Neuron (in vitro differentiated cells): ENCODE data around the gene UPB1.

Experiments used
- H2AFZ ChIP-seq: one replicate; pipeline ENCODE4 v1.6.1; 2013; ENCODE audit warnings: low read depth, mild to moderate bottlenecking, inconsistent platforms, low read length, moderate library complexity
- H3K27me3 ChIP-seq: one replicate; pipeline ENCODE4 v1.6.1; 2013; ENCODE audit warnings: low read length; ENCODE audit not compliant: insufficient read depth
- H3K36me3 ChIP-seq: one replicate; pipeline ENCODE4 v1.6.1; 2013; ENCODE audit warnings: low read length; ENCODE audit not compliant: insufficient read depth
- H3K4me1 ChIP-seq: one replicate; pipeline ENCODE4 v1.6.1; 2013; ENCODE audit warnings: low read length; ENCODE audit not compliant: insufficient read depth
- H3K4me3 ChIP-seq: 2 replicates; pipeline ENCODE4 v1.5.1; 2013; ENCODE audit warnings: mild to moderate bottlenecking, low read length, moderate library complexity
- H3K9me3 ChIP-seq: one replicate; pipeline ENCODE4 v1.6.1; 2013; ENCODE audit warnings: low read length

Gene UPB1

GRCh38 chr22:24502034-24502433, 6.9 kb downstream of the UPB1 start:
- no peaks in the 10 kb centered on the region for H3K36me3 ChIP-seq
- H2AFZ ChIP-seq = no peak overlapping the region
- H3K4me3 ChIP-seq = no peak overlapping the region
- H3K4me1 ChIP-seq = peaks cover 34% of the 10 kb centered on the region
- H3K27me3 ChIP-seq = peaks cover 14% of the 10 kb centered on the region
- H3K9me3 ChIP-seq = no peaks in the 10 kb centered on the region

DNA sequence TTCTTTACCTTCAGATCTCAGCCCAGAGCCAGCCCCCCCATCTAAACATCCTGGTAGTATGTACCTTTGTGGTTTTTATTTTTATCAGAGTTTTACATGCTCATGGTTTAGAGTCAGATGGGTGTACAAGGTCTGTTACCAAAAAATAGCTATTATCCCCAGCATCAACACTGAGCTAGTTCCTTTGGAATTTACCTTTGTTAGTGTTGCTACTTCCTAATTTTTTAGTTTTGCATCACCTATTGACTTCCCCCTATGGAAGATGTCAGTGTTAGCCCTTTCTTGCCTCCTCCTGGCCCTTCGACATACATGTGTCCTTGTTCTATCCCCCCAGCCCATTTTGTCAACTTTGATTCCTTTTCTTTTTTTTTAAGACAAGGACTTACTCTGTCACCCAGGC, 7.4 kb downstream of the UPB1 start:
- Histone ChIP-seq H3K9me3 (no peaks in the 10 kb centered on the region), H2AFZ (no peak overlapping the region), H3K4me1 (peaks cover 34% of the 10 kb centered on the region), H3K36me3 (no peaks in the 10 kb centered on the region), H3K4me3 (no peak overlapping the region), H3K27me3 (peaks cover 9% of the 10 kb centered on the region)

- Histone ChIP-seq H3K36me3 (no peaks in the 10 kb centered on the region), H3K27me3 (peaks cover 2% of the 10 kb centered on the region), H3K4me1 (peaks cover 34% of the 10 kb centered on the region), H3K9me3 (no peaks in the 10 kb centered on the region), H2AFZ (no peak overlapping the region), H3K4me3 (no peak overlapping the region)
These were observed 8.2 kb downstream of the UPB1 start for GRCh38 chr22:24503137-24503842.

DNA sequence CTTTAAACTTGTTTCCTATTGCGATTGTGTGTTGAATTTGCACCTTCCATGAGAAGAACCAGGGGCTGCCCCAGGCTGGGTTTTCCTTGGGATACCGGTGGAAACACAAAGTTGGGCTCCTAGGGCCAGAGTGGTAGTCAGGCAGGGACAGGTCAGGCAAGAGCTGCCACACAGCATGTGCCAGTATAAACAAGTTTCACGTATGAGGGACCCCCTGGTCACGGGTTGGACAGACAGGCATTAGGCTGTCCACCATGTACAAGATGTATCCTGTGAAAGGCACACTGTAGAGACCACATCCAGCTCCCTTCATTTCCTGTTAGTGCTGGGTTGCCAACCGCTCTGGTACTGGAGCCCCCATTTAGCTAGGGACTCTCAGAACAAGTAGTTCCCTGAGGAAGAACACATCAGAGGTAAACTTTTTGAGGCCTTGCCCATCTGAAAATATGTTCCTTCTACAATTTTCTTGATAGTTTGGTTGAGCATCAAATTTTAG, 8.8 kb downstream of the UPB1 start:
- Histone ChIP-seq H3K9me3 (no peaks in the 10 kb centered on the region), H2AFZ (no peak overlapping the region), H3K4me3 (no peak overlapping the region), H3K27me3 (peaks cover 2% of the 10 kb centered on the region), H3K36me3 (no peaks in the 10 kb centered on the region), H3K4me1 (peaks cover 34% of the 10 kb centered on the region)

DNA sequence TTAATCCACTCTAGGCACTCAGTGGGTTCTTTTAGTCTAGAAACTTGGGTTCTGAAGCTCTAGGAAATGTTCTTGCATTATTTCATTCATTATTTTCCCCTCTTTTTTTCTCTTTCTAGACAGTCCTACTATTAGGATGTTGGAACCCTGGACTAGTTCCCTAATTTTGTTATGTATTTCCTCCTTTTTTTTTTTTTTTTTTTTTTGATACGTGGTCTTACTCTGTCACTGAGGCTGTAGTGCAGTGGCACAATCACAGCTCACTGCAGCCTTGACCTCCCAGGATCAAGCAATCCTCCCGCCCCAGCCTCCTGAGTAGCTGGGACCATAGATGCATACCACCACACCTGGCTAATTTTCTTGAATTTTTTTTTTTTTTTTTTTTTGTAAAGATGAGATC, 9.4 kb downstream of the UPB1 start:
- no peak overlapping the region for H3K4me3 ChIP-seq
- H3K36me3 ChIP-seq = no peaks in the 10 kb centered on the region
- no peaks in the 10 kb centered on the region for H3K9me3 ChIP-seq
- peaks cover 2% of the 10 kb centered on the region for H3K27me3 ChIP-seq
- H2AFZ ChIP-seq = no peak overlapping the region
- peaks cover 30% of the 10 kb centered on the region for H3K4me1 ChIP-seq

DNA sequence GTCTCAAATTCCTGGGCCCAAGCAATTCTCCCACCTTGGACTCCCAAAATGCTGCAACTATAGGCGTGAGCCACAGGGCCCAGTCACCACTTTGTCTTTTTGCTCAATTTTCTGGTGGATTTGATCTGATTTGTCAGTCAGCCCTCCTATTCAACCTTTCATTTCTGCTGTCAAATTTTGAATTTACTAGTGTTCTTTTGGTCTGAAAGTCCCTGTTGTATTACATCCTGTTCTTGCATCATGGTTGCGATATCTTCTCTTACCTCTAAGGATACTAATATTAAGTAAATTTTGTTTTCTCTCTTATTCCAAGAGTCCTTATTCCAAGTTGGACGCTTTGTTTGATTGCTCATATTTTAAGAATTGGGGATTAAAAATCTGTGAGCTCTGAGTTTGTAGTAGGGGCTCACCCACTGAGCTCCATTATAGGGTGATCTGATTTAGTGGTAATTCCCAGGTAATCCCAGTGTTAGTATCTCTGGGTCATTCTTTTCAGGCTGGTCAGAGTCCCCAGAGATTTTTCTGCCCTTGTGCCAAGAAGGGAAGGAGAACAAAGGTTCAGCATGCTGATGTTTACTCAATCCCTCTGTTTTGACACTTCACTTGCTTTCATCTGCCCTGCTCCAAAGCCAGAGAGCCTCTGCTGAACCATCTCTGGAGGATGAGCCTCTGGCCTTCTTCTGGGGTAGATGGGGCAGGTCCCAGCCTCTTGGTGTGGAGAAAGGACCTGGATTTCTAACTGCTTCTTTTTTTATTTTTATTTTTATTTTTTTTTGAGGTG, 10.0 kb downstream of the UPB1 start:
- no peaks in the 10 kb centered on the region for H3K9me3 ChIP-seq
- H2AFZ ChIP-seq = no peak overlapping the region
- H3K4me1 ChIP-seq = peaks cover 24% of the 10 kb centered on the region
- H3K36me3 ChIP-seq = no peaks in the 10 kb centered on the region
- H3K4me3 ChIP-seq = no peak overlapping the region
- H3K27me3 ChIP-seq = peaks cover 2% of the 10 kb centered on the region

DNA sequence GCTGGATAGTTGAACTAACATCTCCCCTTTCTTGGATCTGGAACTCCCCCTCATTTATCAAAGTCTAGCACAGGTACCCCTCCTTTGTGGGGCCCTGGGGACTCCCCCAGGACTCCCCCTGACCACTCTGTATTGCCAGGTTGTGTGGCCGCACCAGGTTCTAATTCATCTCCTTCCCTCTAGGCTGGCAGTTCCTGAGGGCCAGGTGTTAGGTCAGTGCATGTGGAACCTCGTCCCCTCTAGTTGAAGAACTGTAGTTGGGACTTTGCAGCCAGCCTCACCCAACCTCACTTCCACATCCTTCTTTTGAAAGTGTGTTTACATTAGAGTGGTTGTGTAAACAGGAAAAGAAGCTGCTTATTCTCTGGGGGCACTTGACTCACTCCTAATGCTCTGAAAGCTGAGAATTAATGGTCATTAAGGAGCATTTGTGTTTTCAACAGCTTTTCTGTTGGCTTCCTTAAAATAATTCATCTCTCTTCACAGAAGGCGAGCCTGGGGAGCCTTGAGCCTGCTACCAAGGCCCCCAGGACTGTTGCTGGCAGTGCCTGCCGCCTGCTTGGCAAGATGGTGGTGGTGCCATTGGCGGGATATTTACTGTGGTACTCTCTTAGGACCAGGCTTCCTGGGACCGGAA, 11.8 kb downstream of the UPB1 start:
- Histone ChIP-seq H2AFZ (no peak overlapping the region), H3K4me1 (peaks cover 6% of the 10 kb centered on the region), H3K4me3 (no peak overlapping the region), H3K27me3 (peaks cover 2% of the 10 kb centered on the region), H3K9me3 (no peaks in the 10 kb centered on the region), H3K36me3 (no peaks in the 10 kb centered on the region)

DNA sequence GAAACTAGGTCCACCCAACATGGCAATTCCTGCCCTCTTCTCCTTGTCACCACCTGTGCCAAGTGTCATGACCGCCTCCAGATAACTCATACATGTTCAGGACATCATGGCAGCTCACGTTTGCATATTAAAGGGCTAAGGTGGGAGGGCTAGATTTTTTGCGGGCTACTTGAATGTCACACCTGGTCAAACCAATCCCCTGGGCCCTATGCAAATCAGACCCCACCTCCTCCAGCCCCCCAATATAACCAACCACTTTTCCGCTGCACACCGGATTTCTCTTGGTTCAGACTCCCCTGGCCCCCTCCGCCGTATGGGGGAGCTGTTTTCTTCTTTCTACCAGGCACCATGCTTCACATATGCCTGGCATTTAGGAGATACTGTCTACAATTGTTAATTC, 12.6 kb downstream of the UPB1 start:
- no peaks in the 10 kb centered on the region for H3K4me1 ChIP-seq
- H3K27me3 ChIP-seq = peaks cover 2% of the 10 kb centered on the region
- H3K9me3 ChIP-seq = no peaks in the 10 kb centered on the region
- no peaks in the 10 kb centered on the region for H3K36me3 ChIP-seq
- no peak overlapping the region for H3K4me3 ChIP-seq
- no peak overlapping the region for H2AFZ ChIP-seq

DNA sequence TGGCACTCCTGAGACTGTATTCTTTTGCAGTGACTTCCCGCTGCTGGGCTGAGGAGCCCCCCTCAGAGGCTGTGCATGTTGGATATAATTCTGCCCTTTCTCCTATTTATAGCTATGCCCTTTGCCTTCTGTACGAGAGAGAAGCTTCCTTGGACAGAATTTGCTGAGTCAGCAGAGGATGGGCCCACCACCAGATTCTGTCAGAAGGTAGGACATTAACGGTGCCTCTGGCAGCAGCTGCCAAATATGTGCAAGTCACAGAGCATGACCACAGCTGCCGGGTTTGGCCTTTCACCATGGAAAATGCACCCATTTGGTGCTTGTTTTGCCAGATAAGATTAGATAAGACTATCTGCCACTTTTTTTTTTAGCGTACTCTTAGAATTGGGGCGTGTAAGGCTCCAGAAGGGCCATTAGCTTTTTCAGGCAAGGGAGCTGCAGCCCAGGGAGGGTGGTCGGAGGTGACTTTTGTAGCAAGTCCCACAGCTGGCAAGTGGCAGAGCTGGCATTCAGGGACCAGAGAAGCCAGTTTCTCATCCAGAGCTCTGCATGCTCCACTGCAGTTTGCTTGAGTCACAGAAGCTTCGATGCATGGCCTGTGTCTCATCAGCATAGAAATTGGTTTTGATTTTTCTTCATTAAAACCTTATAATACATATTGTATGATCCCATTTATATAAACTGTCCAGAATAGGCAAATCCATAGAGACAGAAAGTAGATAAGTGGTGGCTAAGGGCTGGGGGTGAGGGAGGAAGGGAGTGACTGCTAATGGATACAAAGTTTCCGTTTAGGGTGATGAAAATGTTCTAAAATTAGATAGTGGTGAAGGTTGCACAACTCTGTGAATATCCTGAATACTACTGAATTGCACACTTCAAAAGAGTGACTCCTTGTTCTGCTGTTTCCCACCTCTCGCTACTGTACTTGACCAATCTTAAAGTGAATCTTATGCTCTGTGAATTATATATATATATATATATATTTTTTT, 15.8 kb downstream of the UPB1 start:
- H3K4me1 ChIP-seq = no peaks in the 10 kb centered on the region

DNA sequence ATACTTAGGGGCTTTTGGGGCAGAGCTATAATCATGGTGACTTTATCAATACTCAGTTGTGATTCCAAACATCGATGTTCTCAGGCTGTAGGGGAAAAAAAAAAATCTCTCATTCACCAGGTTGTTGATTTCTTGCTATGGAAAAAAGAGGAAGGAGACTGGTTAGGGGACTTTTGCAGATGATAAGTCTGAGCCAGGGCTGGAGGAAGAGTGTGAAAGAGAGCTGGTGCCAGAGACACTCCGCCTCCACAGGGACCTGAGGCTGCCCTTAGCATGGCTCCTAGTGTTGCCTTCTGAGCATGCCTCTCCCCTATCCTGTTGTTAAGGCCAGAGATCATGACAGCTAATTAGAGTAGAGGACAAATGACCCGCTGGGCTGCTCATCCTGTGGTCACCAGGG, 16.9 kb downstream of the UPB1 start:
- Histone ChIP-seq H3K36me3 (no peaks in the 10 kb centered on the region), H3K4me3 (no peak overlapping the region), H2AFZ (no peak overlapping the region), H3K9me3 (no peaks in the 10 kb centered on the region), H3K27me3 (no peaks in the 10 kb centered on the region), H3K4me1 (no peaks in the 10 kb centered on the region)

More for the DNA sequence above, 15.8 kb downstream of the UPB1 start:
- Histone ChIP-seq H2AFZ (no peak overlapping the region), H3K27me3 (peaks cover 2% of the 10 kb centered on the region), H3K36me3 (no peaks in the 10 kb centered on the region), H3K9me3 (no peaks in the 10 kb centered on the region), H3K4me3 (no peak overlapping the region)

DNA sequence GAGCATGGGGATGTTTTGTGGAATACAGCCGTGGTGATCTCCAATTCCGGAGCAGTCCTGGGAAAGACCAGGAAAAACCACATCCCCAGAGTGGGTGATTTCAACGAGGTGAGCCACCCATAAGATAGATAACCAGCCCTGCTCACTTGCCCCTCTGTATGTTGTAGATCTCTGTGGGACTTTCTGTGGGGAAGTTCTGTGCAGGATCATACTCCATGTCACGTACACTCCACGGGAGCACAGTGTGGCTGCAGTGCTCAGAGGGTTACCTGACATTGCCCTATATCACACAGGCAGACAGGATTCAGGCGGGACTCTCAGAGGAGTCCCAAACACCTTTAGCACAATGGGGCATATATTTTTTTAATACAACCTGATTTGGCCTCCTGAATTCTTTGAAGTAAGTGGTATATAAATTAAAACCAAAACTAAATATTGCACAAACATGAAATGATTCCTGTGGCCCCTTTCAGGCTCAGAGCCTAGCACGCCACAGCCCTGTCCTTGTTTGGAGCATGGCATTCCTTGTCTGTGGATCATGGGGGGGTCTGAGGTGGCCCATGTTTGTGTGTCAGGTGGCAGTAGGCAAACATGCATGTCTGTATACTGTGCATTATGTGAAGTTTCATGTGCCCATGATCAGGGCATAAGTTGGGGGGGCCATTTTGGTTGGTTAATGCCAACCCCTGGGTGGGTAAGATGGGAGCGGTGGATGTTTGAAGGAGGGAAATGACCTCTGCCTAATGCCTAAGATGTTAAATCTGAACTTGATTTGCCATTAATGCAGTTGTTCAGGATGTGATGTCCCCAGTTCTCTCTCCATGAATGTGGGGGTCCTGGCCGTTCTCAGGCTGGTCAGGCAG, 18.5 kb downstream of the UPB1 start:
- no peak overlapping the region for H2AFZ ChIP-seq
- no peaks in the 10 kb centered on the region for H3K4me1 ChIP-seq
- H3K9me3 ChIP-seq = no peaks in the 10 kb centered on the region
- peaks cover 3% of the 10 kb centered on the region for H3K27me3 ChIP-seq
- H3K4me3 ChIP-seq = no peak overlapping the region
- no peaks in the 10 kb centered on the region for H3K36me3 ChIP-seq
